ENCODE measurements around the gene PSG2. TPM values are rescaled to one million over a fixed set of nuclear protein-coding genes. Genes with fewer than 3 reads are reported as not detected.

Gene PSG2
- total RNA-seq, result 0.65 and 2.4 TPM in 2 replicates

GRCh38 chr19:43082601-43083000, at the start of gene PSG2:
TSS of gene PSG2 (minus strand) at chr19:43082701. CDS start at chr19:43082569, 132 bp downstream.

DNA sequence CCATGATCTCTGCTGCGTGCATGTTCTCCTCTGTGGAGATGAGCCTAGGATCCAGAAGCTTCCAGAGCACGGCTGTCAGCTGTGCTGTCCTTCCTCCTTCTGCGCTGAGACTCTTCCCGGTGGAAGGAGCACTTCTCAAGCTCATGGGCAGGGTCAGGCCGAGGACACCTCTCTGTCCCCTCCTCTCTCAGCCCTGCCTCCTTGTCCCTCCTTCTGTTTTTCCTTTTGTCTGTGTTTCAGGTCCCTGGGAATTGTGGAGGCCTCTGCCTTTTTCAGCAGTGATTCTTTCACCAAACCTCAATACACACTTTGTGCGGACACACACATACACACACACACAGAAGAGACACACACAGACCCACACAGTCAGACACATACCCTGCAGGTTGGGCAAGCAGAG, 56.1 kb downstream of the PSG2 start, which contains the start of gene PSG11:
PSG11 (minus strand) TSS at position 101 of the 400 bp plus-strand sequence; CDS start at position 4, 97 bp downstream.

Other genes starting within 250 kb of the PSG2 start
- 3.6 and 17.2 TPM in 2 replicates for gene PSG1, start 203.0 kb downstream of the PSG2 start, total RNA-seq
- not detected in 2 replicates for gene PSG6, start 164.8 kb downstream of the PSG2 start, total RNA-seq
- 0.16 TPM in 1 of 2 replicates, not detected in the other for gene PSG7, start 145.5 kb downstream of the PSG2 start, total RNA-seq
- gene PSG11, start 56.2 kb downstream of the PSG2 start, total RNA-seq, result 0.97 TPM in 1 of 2 replicates, not detected in the other
- 17.2 and 100 TPM in 2 replicates for gene PSG5, start 103.8 kb upstream of the PSG2 start, total RNA-seq
- 0.24 and 34.1 TPM in 2 replicates for gene PSG4, start 122.9 kb upstream of the PSG2 start, total RNA-seq
- under 0.01 and 0.12 TPM in 2 replicates for gene PSG9, start 186.8 kb upstream of the PSG2 start, total RNA-seq